NCI-H748 (cell line): ENCODE data around the gene SPRED2.

Experiments used
- DNase-seq: peaks from one replicate; lab custom pipeline; 2025; ENCODE audit not compliant: unreplicated experiment; lab: John Stamatoyannopoulos, UW

Gene SPRED2

DNA sequence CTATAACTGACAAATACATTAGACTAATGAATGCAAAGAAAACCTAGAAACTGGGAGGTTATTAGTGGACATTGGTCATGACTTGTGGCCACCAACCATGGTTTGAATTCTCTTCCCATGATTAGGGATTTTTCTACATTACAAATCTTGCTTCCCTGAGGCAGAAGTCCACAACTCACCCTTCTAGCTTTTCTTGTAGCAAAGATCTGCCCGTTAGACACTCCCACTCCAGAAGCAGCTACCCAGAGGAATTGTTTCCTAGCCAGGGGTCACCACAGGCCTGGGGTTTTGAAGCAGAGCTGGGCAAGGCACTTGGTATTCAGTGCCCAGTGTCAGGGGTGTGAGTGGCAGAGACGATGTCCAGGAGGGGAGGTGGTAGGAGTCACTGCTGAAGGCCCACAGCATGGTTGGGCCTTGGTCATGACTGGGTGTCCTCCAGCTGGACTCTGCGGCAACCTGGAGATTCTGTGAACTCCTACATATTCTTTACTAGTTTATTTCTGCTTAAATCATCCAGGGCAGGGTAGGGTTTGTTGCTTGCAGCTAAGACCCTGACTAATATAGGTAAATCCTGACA, 149.8 kb downstream of the SPRED2 start:
- no peak for DNase-seq

DNA sequence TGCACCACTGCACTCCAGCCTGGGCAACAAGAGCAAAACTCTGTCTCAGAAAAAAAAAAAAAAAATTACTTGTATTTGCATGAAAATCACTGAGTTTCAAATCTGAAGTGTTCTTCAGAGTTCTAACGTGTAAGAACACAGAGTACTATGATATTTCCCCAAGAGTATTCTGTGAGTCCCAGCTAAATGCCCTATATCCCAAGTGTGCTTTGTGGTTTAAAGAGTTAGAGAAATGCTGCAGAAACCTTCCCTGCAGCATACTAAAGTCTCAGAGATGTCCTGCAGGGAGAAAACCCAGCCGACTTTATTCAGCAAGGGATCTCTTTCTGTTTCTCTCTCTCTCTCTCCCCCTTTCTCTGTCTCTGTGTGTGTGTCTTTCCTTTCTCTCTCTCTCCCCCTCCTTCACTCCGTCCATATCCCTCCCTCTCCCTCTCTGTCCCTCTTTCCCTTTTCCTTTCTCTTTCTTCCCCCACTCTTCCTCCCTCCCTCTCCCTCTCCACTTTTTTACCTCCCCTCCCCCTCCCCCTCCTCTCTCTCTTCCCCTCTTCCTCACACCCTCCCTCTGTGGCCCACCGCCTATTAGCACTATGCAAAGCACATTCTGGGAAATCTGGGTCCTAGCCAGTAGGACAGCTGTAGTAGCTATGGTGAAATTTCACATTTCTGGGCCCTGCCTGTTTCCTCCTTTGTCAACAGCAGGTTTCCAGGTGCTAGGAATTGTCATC, 150.6 kb downstream of the SPRED2 start:
- no peak for DNase-seq

- DNase-seq, result no peak
Observed at GRCh38 chr2:65279756-65280155, 152.6 kb downstream of the SPRED2 start.

DNA sequence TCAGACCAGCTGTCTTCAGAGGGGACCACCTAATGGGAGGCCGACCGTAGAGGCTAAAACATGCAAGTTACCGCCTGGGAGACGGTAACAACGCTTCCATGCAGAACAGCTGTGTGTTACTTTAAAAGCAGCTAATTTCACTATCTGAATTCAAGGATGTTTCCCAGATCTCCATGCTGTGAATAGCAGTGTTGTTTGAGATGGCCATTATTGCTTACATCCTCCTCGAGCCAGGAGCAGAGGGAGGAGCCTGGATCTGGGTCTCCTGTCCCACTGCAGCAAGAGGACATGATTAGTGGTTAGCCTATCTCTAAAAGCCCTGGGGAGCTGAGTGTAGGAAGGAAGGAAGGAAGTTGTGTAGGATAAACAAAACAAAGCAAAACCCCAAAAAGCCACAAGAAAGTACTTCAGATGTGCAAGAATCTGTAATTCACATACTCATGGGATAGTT, 153.8 kb downstream of the SPRED2 start:
- DNase-seq, result no peak

DNA sequence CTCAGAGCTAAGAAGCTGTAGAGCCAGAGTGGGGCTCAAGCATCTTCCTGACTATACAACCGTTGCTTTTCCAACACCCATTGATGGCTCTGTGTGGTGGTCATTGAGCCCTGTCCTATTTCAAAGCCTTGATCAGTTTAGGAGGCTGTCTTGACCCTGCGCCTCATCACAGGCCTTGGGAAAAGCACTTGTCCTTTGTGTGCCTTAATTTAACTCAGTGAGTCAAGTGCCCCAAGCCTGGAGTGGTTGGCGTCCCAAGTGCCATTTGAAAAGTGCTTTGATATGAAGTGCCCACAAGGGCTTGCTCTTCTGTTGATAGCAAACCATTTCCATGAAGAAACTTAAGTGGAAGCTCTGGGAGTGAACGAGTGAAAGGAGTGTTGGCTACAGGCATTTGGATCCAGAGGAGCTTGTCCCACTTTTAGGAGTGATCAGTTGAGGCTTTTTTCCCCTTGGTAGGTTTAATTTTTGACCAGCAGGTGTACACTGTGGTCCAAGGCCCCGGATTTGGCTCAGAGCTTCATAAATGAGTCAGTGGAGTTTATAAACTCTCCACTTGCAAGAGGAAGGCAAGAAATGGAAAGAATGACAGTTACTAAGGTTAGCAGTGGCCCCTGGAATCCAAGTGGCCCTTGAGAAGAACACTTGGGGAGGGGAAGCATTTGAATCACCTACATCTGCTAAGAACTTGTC, 154.5 kb downstream of the SPRED2 start:
- DNase-seq, result no peak

- no peak for DNase-seq
Observed at GRCh38 chr2:65277118-65277517, 155.3 kb downstream of the SPRED2 start.

GRCh38 chr2:65276609-65277008, 155.8 kb downstream of the SPRED2 start:
- no peak for DNase-seq

- DNase-seq, result no peak
Observed at GRCh38 chr2:65275141-65275915, 157.1 kb downstream of the SPRED2 start.

DNA sequence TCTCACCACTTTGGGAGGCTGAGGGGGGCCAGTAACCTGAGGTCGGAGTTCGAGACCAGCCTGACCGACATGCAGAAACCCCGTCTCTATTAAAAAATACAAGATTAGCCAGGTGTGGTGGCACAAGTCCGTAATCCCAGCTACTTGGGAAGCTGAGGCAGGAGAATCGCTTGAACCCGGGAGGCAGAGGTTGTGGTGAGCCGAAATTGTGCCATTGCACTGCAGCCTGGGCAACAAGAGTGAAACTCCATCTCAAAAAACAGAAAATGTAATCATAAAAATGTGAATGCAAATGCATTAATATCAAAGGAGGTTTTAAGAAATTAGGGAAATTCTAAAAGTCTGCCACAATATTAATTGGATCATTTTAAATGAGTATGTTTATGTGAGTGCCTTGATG, 159.1 kb downstream of the SPRED2 start:
- no peak for DNase-seq

- no peak for DNase-seq
Observed at GRCh38 chr2:65268957-65269356, 163.4 kb downstream of the SPRED2 start.

GRCh38 chr2:65267008-65267407, 165.4 kb downstream of the SPRED2 start:
- peak; percentile 8 for DNase-seq

GRCh38 chr2:65265671-65266045, 166.7 kb downstream of the SPRED2 start:
- DNase-seq, result no peak

DNA sequence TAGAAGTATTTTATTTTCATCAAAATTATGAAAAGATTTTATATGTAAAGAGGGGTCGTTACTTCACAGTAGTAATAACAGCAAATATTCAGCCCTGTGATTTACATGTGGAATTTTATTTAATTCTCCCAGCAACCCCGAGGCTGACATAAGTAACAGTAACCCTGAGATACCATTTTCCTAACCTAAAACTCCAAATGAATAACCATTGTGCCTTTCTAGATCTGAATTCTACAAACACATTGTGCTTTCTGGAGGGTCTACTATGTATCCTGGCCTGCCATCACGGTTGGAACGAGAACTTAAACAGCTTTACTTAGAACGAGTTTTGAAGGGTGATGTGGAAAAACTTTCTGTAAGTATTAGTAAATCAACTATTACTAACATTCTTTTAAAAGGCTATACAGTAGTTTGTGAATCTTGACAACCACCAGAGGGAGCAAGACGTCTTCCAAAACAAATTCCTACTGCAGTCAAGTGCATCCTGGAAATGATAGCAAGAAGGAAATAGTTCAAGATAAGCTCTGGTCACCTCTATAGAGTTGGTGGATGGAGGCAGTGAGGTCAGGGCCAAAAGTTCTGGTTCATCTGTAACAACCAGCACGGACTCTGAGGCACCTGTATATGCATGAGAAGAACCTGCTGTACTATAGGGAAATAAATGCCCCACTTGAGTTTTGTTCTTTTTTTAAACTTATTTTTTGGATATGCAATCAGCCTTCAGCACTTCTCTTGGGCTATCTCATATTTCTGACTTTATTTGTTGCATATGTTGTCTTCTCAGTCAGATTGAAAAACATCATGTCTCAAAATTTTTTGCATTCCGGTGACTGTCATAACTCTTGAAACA, 167.4 kb downstream of the SPRED2 start:
- DNase-seq, result peak; percentile 56

DNA sequence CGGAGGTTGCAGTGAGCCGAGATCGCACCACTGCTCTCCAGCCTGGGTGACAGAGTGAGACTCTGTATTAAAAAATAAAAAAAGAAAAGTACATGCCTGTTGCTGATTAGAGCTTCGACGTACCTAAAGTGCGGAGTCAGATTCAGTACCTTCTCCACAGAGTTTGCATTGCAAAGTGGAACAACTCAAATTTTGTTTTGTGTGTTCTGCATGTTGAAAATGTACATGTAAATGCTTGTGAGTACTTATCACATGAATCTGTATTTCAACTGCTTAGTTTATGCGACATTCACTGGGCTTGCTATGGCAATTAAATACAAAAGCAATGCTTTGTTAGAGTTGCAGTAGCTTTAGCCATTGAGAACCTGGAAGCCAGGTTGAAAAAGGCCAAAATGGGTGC, 168.4 kb downstream of the SPRED2 start:
- DNase-seq, result no peak

DNA sequence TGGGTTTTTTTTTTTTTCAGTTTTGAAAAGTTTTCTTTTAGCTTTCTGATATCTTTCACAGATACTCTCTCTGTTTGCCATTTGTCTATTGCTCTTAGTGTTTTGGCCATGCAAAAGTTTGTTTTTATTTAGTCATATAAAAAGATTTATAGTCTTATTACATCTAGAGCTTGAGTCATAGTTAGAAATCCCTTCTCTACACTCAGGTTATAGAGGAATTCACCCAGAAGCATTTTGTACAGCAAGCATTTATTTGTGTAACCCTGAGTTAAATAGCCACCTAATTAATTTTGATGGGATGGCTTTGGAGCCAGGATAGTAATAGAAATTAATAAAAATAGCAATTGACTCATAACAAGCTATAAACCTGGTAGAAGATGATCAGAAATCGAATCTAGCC, 169.1 kb downstream of the SPRED2 start:
- DNase-seq, result no peak

GRCh38 chr2:65261676-65262075, 170.7 kb downstream of the SPRED2 start:
- DNase-seq, result no peak
